Right atrium auricular region (tissue), 2 donors: ENCODE results near the gene PPARGC1A. TPM values are rescaled to one million over a fixed set of nuclear protein-coding genes. Genes with fewer than 3 reads are reported as not detected.

Source experiments
- DNase-seq: peaks from one replicate; pipeline ENCODE4 v3.0.0-alpha.2; 2019; ENCODE audit warnings: low spot score
- H3K27ac ChIP-seq, 2 donors: fragments of 200-600 bp; sonication (generic); 1 replicate in 1 of 2; 2 replicates in 1 of 2; pipeline ENCODE4 v1.5.1; 2016 to 2019
- H3K27me3 ChIP-seq, 2 donors: fragments of 200-600 bp; sonication (generic); one replicate each; pipeline versions ENCODE4 v1.5.1 to v1.6.0; 2017 to 2019
- H3K36me3 ChIP-seq: fragments of 200-600 bp; sonication (generic); one replicate; pipeline ENCODE4 v1.5.1; 2016
- H3K4me1 ChIP-seq, 2 donors: fragments of 200-600 bp; sonication (generic); one replicate each; pipeline versions ENCODE4 v1.5.1 to v1.6.0; 2017 to 2019
- H3K4me3 ChIP-seq, 2 donors: fragments of 200-600 bp; sonication (generic); 1 replicate in 1 of 2; 2 replicates in 1 of 2; pipeline ENCODE4 v1.5.1; 2017 to 2019; ENCODE audit warnings: mild to moderate bottlenecking in 1 of 2, moderate library complexity in 1 of 2
- H3K9me3 ChIP-seq, 2 donors: fragments of 200-600 bp; sonication (generic); one replicate each; pipeline ENCODE4 v1.5.1; 2019
- total RNA-seq, 2 donors: library from RNA; depleted of rRNA; stranded (reverse); fragments of >200 nt; gene quantifications; one replicate each; pipeline ENCODE4 v1.1.0, GENCODE V29; 2016
- TF ChIP-seq, protein P1 (sequence below), 2 donors: fragments of 200-600 bp; sonication (generic); IDR thresholded peaks; one replicate each; pipeline ENCODE4 v1.5.1; 2019; ENCODE audit warnings: antibody characterized with exemption in 2 of 2

Gene PPARGC1A
- total RNA-seq, 2 donors from 2014 or later: 41.6 to 72.3 TPM

GRCh38 chr4:23923840-23924239 is 34.0 kb upstream of the PPARGC1A start:
- TF ChIP-seq, protein P1, sequence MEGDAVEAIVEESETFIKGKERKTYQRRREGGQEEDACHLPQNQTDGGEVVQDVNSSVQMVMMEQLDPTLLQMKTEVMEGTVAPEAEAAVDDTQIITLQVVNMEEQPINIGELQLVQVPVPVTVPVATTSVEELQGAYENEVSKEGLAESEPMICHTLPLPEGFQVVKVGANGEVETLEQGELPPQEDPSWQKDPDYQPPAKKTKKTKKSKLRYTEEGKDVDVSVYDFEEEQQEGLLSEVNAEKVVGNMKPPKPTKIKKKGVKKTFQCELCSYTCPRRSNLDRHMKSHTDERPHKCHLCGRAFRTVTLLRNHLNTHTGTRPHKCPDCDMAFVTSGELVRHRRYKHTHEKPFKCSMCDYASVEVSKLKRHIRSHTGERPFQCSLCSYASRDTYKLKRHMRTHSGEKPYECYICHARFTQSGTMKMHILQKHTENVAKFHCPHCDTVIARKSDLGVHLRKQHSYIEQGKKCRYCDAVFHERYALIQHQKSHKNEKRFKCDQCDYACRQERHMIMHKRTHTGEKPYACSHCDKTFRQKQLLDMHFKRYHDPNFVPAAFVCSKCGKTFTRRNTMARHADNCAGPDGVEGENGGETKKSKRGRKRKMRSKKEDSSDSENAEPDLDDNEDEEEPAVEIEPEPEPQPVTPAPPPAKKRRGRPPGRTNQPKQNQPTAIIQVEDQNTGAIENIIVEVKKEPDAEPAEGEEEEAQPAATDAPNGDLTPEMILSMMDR (IDR thresholded peaks at IDR 0.05): no peak
- Histone ChIP-seq H3K27me3 (no peaks in the 10 kb centered on the region), H3K9me3 (no peaks in the 10 kb centered on the region), H3K4me1 (no peaks in the 10 kb centered on the region), H3K36me3 (no peaks in the 10 kb centered on the region), H3K27ac (no peak overlapping the region), H3K4me3 (no peak overlapping the region)
- no peak for DNase-seq

DNA sequence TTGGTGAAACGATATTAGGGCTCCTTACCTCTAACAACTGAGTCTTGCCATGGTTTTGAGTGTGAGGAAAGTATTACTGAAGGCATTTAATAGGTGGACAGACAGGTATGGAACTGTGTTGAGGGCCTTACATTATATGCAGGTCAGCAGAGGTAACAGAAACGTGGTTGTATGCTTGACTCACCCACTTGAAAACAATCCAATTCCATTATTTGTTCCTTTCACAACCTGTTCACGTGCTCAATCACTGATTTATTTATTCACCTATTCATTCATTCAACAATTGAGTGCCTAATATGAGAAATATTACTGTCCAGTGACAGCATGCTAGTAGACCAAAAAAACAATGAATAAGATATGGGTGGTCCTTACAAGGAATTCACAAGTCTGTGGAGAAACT is 33.3 kb upstream of the PPARGC1A start:
- no peaks in the 10 kb centered on the region for H3K9me3 ChIP-seq

GRCh38 chr4:23922541-23923111 is 32.8 kb upstream of the PPARGC1A start:
- no peak overlapping the region for H3K4me3 ChIP-seq
- no peak for DNase-seq
- no peaks in the 10 kb centered on the region for H3K36me3 ChIP-seq
- no peak overlapping the region for H3K27ac ChIP-seq
- H3K4me1 ChIP-seq: no peaks in the 10 kb centered on the region
- H3K27me3 ChIP-seq: no peaks in the 10 kb centered on the region
- TF ChIP-seq, protein P1 (IDR thresholded peaks at IDR 0.05): no peak
- H3K9me3 ChIP-seq: no peaks in the 10 kb centered on the region

More for the DNA sequence above, 33.3 kb upstream of the PPARGC1A start:
- DNase-seq: no peak
- TF ChIP-seq, protein P1 (IDR thresholded peaks at IDR 0.05): no peak
- no peaks in the 10 kb centered on the region for H3K27me3 ChIP-seq
- H3K36me3 ChIP-seq: no peaks in the 10 kb centered on the region
- H3K4me1 ChIP-seq: no peaks in the 10 kb centered on the region
- no peak overlapping the region for H3K27ac ChIP-seq
- H3K4me3 ChIP-seq: no peak overlapping the region

GRCh38 chr4:23922013-23922412 is 32.2 kb upstream of the PPARGC1A start:
- Histone ChIP-seq H3K9me3 (no peaks in the 10 kb centered on the region), H3K36me3 (no peaks in the 10 kb centered on the region), H3K4me1 (no peaks in the 10 kb centered on the region), H3K27ac (no peak overlapping the region), H3K4me3 (no peak overlapping the region), H3K27me3 (no peaks in the 10 kb centered on the region)
- no peak for DNase-seq
- TF ChIP-seq, protein P1 (IDR thresholded peaks at IDR 0.05): no peak

DNA sequence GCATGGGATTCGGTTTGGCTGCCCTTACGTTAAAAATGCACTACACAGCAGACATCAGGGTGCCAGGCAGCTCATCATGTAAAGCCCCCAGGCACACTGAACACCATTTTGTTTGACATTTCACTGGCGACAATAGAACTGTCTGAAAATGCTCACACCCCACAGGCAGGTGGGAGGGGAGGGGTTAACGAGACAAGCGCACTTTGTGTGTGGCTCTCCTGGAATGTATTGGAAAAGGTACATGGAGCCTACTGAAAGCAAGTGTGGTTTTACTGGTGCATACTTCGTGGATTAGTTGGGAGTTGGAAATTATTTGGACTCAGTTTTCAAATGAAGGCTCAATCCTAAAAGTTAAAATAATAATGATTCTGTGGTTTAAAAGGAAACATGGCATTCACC is 31.6 kb upstream of the PPARGC1A start:
- H3K27ac ChIP-seq: no peak overlapping the region
- no peaks in the 10 kb centered on the region for H3K36me3 ChIP-seq
- no peaks in the 10 kb centered on the region for H3K4me1 ChIP-seq
- no peak for DNase-seq
- TF ChIP-seq, protein P1 (IDR thresholded peaks at IDR 0.05): no peak
- no peaks in the 10 kb centered on the region for H3K27me3 ChIP-seq
- no peak overlapping the region for H3K4me3 ChIP-seq
- no peaks in the 10 kb centered on the region for H3K9me3 ChIP-seq
